A549 (cell line): ENCODE data around the gene VPS52. TPM values are rescaled to one million over a fixed set of nuclear protein-coding genes. Genes with fewer than 3 reads are reported as not detected.

Source experiments
- ATAC-seq, 2 experiments: fragments of 200-7000 bp in 1 of 2; fragments of >200 bp in 1 of 2; cut with Nextera tagmentation in 1 of 2; cut with Tn5 transposase in 1 of 2; 3 replicates each; pipeline versions ENCODE4 v1.8.0 to v1.9.1; 2018 to 2020; ENCODE audit warnings: mild to moderate bottlenecking in 1 of 2, moderate library complexity in 1 of 2
- CTCF ChIA-PET: fragments of 300-600 bp; sonication (Branson Sonifier 250); formaldehyde crosslinking; extraction: SDS; loops from one replicate; lab custom pipeline; 2021; ENCODE audit warnings: antibody characterized with exemption, inconsistent platforms; lab: Yijun Ruan, JAX
- POLR2A ChIA-PET: fragments of 350-600 bp; formaldehyde crosslinking; extraction: SDS; loops from one replicate; lab custom pipeline; 2021; ENCODE audit warnings: antibody characterized with exemption, inconsistent platforms; lab: Yijun Ruan, JAX
- DNase-seq, 2 experiments: peaks; one replicate each; pipeline versions ENCODE4 v3.0.0 to v3.0.0-alpha.2; 2011 to 2016; ENCODE audit warnings: low read depth in 1 of 2, low spot score in 1 of 2
- FAIRE-seq: peaks from 2 replicates; lab custom pipeline; 2011; peaks lifted over from hg19 to GRCh38; lab: Jason Lieb, UNC
- H3K27ac ChIP-seq, 2 experiments: fragments of >200 bp; sonication (Bioruptor Twin); formaldehyde crosslinking; 3 replicates each; pipeline ENCODE4 v1.5.1; 2016 to 2017
- H3K4me1 ChIP-seq: fragments of >200 bp; sonication (Bioruptor Twin); formaldehyde crosslinking; 3 replicates; pipeline ENCODE4 v1.6.1; 2016
- H3K4me2 ChIP-seq: fragments of >200 bp; sonication (Bioruptor Twin); formaldehyde crosslinking; 3 replicates; pipeline ENCODE4 v1.6.1; 2016
- H3K4me3 ChIP-seq: fragments of >200 bp; sonication (Bioruptor Twin); formaldehyde crosslinking; 3 replicates; pipeline ENCODE4 v1.5.1; 2016
- H3K9me3 ChIP-seq: fragments of >200 bp; sonication (Bioruptor Twin); formaldehyde crosslinking; 3 replicates; pipeline ENCODE4 v1.6.1; 2016
- EHMT2 ChIP-seq: fragments of 200-600 bp; sonication (generic); IDR thresholded peaks from 2 replicates; pipeline ENCODE4 v1.6.1; 2016; ENCODE audit warnings: antibody characterized with exemption, low read depth, mild to moderate bottlenecking, moderate library complexity
- GATA3 ChIP-seq: IDR thresholded peaks from 2 replicates; pipeline ENCODE4 v1.6.1; 2012; ENCODE audit warnings: borderline replicate concordance
- HOXB13 ChIP-seq: fragments of 250-450 bp; sonication (Bioruptor Pico); IDR thresholded peaks from 2 replicates; pipeline ENCODE4 v1.5.0; 2020; ENCODE audit warnings: low read depth, mild to moderate bottlenecking, moderate library complexity
- JUN ChIP-seq, 2 experiments: fragments of >200 bp; sonication (Bioruptor Twin); formaldehyde crosslinking; IDR thresholded peaks; 2 replicates in 1 of 2; 3 replicates in 1 of 2; pipeline ENCODE4 v1.6.1; 2016 to 2017
- KDM1A ChIP-seq: fragments of 200-600 bp; sonication (generic); IDR thresholded peaks from 2 replicates; pipeline ENCODE4 v1.6.1; 2016; ENCODE audit warnings: low read depth, mild to moderate bottlenecking
- MAZ ChIP-seq: fragments of 150-350 bp; IDR thresholded peaks from 2 replicates; pipeline ENCODE4 v1.6.1; 2014; ENCODE audit warnings: antibody characterized with exemption, low read depth, low read length, borderline replicate concordance
- NFE2L2 ChIP-seq: fragments of 150-350 bp; conservative IDR thresholded peaks from 2 replicates; pipeline ENCODE4 v1.6.1; 2014; ENCODE audit warnings: low read length
- RFX5 ChIP-seq: fragments of 450-650 bp; IDR thresholded peaks from 2 replicates; pipeline ENCODE4 v1.7.1; 2014; ENCODE audit warnings: antibody characterized with exemption, mild to moderate bottlenecking, moderate library complexity
- RNF2 ChIP-seq: fragments of 200-600 bp; sonication (generic); IDR thresholded peaks from 2 replicates; pipeline ENCODE4 v1.6.1; 2016; ENCODE audit warnings: low read depth, mild to moderate bottlenecking, antibody characterized with exemption, moderate library complexity, borderline replicate concordance
- SREBF2 ChIP-seq: fragments of 450-650 bp; IDR thresholded peaks from 2 replicates; pipeline ENCODE4 v1.6.1; 2014; ENCODE audit warnings: mild to moderate bottlenecking, moderate library complexity
- TFCP2L1 ChIP-seq: fragments of 250-450 bp; sonication (Bioruptor Pico); IDR thresholded peaks from 2 replicates; pipeline ENCODE4 v1.5.0; 2021; ENCODE audit warnings: mild to moderate bottlenecking
- ZC3H11A ChIP-seq: fragments of 450-650 bp; IDR thresholded peaks from 2 replicates; pipeline ENCODE4 v1.6.1; 2014; ENCODE audit warnings: antibody characterized with exemption, mild to moderate bottlenecking
- ZFP36 ChIP-seq: fragments of 450-650 bp; IDR thresholded peaks from 2 replicates; pipeline ENCODE4 v1.6.1; 2014; ENCODE audit warnings: borderline replicate concordance; ENCODE audit not compliant: partially characterized antibody
- WGBS: methylation state at CpG from one replicate; pipeline ENCODE4 v1.1.6; 2017; ENCODE audit errors: missing lambda C conversion rate; 5-methylcytosine and 5-hydroxymethylcytosine counted together
- polyA plus RNA-seq, 4 experiments: library from polyadenylated mRNA; depleted of rRNA in 3 of 4; stranded (reverse); fragments of >200 nt; fragmentation: RNase III in 1 of 4; extraction: RNeasy Plus Mini Kit Qiagen cat#74134 plus additional on column Dnase treatment in 1 of 4; gene quantifications; 2 replicates in 3 of 4; 3 replicates in 1 of 4; pipeline ENCODE4 v1.2.3, GENCODE V29; 2011 to 2017
- TF ChIP-seq, protein P1 (sequence below): IDR thresholded peaks from 2 replicates; pipeline ENCODE4 v1.6.1; 2012; ENCODE audit warnings: low read depth, borderline replicate concordance
- TF ChIP-seq, protein P2 (sequence below): fragments of >200 bp; sonication (Bioruptor Twin); formaldehyde crosslinking; IDR thresholded peaks from 2 replicates; pipeline ENCODE4 v1.6.1; 2016
- TF ChIP-seq, protein P3 (sequence below): fragments of 200-600 bp; sonication (generic); IDR thresholded peaks from 2 replicates; pipeline ENCODE4 v1.6.1; 2016; ENCODE audit warnings: antibody characterized with exemption, mild to moderate bottlenecking, moderate library complexity

Gene VPS52
- polyA plus RNA-seq, 2 of the 4 experiments (the other 2 are of a cell fraction): 22.8 to 38.9 TPM

DNA sequence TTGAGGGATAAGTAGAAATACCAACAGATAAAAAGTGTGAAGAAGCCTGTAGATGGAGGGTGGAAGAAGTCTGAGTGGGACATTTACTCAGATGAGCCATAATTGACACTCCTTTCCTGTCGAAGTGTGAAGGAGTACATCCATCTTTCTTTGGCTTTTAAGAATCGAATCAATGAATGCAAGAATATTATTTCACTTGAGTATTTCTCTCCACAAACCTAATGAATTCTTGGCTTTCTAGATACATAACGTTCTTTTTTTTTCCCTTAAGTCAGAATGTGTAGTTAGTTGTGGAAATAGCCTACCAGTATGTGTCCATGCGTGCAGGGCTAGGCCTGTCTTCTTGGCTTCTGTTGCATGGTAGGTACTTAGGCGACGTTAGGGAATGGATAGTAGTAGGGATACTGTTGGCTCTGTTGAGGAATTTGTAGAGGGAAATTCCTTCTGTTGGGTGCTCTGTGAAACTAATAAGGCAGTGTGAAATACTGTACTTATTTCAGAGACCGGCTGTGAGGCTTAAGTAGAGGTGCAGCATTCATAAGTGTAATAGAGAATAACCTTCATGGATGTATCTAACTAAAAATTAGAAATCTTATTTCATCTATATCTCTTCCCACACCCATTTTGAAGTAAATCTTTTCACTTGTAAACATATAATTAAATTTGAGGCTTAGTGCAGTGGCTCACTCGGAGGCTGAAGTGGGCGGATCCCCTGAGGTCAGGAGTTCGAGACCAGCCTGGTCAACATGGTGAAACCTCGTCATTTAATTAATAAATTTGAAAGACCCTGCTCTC is 1.6 kb upstream of the VPS52 start:
- H3K27ac ChIP-seq: peak overlapping the region; percentile 91 to 97
- H3K4me3 ChIP-seq: peak overlapping the region; percentile 87
- H3K4me2 ChIP-seq: peak overlapping the region; percentile 91
- CTCF ChIA-PET: no interaction called here
- POLR2A ChIA-PET: no interaction called here
- no peak for FAIRE-seq
- no peak for DNase-seq
- no peaks in the 10 kb centered on the region for H3K9me3 ChIP-seq
- H3K4me1 ChIP-seq: peaks cover 45% of the 10 kb centered on the region
- 13% methylated on average over 11 of the region's 11 CpGs for WGBS
- no peak for TF ChIP-seq RFX5
- no peak for TF ChIP-seq TFCP2L1 (CRISPR knock-in tag)
- no peak for TF ChIP-seq MAZ
- TF ChIP-seq, protein P1, sequence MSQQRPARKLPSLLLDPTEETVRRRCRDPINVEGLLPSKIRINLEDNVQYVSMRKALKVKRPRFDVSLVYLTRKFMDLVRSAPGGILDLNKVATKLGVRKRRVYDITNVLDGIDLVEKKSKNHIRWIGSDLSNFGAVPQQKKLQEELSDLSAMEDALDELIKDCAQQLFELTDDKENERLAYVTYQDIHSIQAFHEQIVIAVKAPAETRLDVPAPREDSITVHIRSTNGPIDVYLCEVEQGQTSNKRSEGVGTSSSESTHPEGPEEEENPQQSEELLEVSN: no peak
- no peak for ATAC-seq

DNA sequence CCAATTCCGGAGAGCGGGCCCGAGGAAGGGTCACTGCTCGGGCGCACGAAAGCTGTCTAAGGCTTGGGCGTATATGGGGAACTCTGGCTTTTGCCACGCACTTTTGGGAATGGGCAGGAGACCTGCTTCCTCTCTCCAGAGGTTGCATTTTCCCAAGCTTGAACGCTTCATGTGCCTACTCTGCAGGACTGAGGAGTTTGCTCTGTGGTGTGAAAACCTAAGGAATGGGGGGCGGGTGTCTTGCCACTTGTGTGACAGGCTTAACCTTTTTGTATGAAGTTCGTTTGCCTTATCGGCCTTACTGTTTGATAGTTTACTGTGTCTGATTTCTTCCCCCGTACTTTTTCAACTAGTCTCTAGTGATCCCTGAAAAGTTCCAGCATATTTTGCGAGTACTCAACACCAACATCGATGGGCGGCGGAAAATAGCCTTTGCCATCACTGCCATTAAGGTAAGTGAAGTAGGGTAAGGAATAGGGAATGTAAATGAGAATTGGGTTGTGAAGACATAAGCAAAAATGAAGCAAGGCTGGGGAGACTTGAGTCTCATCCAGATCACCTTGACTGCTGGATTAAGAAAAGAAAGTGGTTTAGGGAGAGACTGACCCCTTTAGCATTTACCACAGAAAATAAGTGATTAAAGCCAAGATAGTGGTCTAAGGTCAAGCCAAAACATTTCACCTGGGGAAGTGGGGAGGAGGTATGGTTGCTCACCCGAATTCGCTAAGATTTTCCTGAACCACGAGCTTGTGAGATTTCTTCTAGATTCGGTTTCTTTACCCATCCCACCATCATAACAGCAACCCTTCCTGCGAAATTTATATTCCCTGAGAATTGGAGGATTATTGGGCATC is 826 bp upstream of the VPS52 start:
- CTCF ChIA-PET: interaction anchor here (0.9 to 2.6 kb wide), 4 partner anchors 9 to 27 kb away, joined by 3 to 6 read pairs (median 4); no protein-coding TSS in a partner anchor
- no peak for TF ChIP-seq ZC3H11A
- no peak for TF ChIP-seq ZFP36
- peak; percentile 5 to 58; a peak in 4 of 5 replicates for TF ChIP-seq JUN (IDR thresholded peaks at IDR 0.05)
- no peak for TF ChIP-seq RNF2
- TF ChIP-seq, protein P2, sequence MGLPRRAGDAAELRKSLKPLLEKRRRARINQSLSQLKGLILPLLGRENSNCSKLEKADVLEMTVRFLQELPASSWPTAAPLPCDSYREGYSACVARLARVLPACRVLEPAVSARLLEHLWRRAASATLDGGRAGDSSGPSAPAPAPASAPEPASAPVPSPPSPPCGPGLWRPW: no peak
- TF ChIP-seq, all 56 proteins: peak for 1
- POLR2A ChIA-PET: interaction anchor here (0.9 to 2.8 kb wide), 9 partner anchors 8 to 304 kb away, joined by 3 to 16 read pairs (median 11); partner anchors contain the start of genes BRD2, PFDN6, RGL2 and WDR46
- Histone ChIP-seq H3K27ac (peak overlapping the region; percentile 91 to 97), H3K9me3 (no peaks in the 10 kb centered on the region), H3K4me2 (peak overlapping the region; percentile 91), H3K4me1 (peaks cover 45% of the 10 kb centered on the region), H3K4me3 (peak overlapping the region; percentile 87)
- under 1% methylated on average over 21 of the region's 22 CpGs for WGBS
- DNase-seq: no peak
- FAIRE-seq: no peak
- peak; percentile 25 to 42; a peak in 5 of 6 replicates for ATAC-seq

- 4% methylated on average over 6 of the region's 7 CpGs for WGBS
- no peak for TF ChIP-seq HOXB13 (CRISPR knock-in tag)
- peak; percentile 66; the same call in 1 of the 2 replicates for TF ChIP-seq KDM1A
- TF ChIP-seq SREBF2: no peak
- TF ChIP-seq ZFP36: peak; percentile 84
- TF ChIP-seq NFE2L2: no peak
- TF ChIP-seq, protein P3, sequence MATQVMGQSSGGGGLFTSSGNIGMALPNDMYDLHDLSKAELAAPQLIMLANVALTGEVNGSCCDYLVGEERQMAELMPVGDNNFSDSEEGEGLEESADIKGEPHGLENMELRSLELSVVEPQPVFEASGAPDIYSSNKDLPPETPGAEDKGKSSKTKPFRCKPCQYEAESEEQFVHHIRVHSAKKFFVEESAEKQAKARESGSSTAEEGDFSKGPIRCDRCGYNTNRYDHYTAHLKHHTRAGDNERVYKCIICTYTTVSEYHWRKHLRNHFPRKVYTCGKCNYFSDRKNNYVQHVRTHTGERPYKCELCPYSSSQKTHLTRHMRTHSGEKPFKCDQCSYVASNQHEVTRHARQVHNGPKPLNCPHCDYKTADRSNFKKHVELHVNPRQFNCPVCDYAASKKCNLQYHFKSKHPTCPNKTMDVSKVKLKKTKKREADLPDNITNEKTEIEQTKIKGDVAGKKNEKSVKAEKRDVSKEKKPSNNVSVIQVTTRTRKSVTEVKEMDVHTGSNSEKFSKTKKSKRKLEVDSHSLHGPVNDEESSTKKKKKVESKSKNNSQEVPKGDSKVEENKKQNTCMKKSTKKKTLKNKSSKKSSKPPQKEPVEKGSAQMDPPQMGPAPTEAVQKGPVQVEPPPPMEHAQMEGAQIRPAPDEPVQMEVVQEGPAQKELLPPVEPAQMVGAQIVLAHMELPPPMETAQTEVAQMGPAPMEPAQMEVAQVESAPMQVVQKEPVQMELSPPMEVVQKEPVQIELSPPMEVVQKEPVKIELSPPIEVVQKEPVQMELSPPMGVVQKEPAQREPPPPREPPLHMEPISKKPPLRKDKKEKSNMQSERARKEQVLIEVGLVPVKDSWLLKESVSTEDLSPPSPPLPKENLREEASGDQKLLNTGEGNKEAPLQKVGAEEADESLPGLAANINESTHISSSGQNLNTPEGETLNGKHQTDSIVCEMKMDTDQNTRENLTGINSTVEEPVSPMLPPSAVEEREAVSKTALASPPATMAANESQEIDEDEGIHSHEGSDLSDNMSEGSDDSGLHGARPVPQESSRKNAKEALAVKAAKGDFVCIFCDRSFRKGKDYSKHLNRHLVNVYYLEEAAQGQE: no peak
- TF ChIP-seq EHMT2: no peak
- TF ChIP-seq GATA3: no peak
- CTCF ChIA-PET: interaction anchor here (0.8 to 5.7 kb wide), 7 partner anchors 9 to 73 kb away, joined by 3 to 33 read pairs (median 4); no protein-coding TSS in a partner anchor
- H3K4me2 ChIP-seq: peak overlapping the region; percentile 79
- DNase-seq (no peak), ATAC-seq (peak; percentile 37 to 42), FAIRE-seq (no peak)
- H3K4me3 ChIP-seq: peak overlapping the region; percentile 87
- H3K27ac ChIP-seq: peak overlapping the region; percentile 91 to 97
- POLR2A ChIA-PET: interaction anchor here (1.1 to 2.8 kb wide), 8 partner anchors 8 to 303 kb away, joined by 4 to 16 read pairs (median 12); partner anchors contain the start of genes BRD2, PFDN6, RGL2 and WDR46
- H3K4me1 ChIP-seq: peaks cover 33% of the 10 kb centered on the region
- H3K9me3 ChIP-seq: no peaks in the 10 kb centered on the region
These were observed 584 bp downstream of the VPS52 start for GRCh38 chr6:33271117-33271467.
